Keratinocyte (primary cell): ENCODE measurements around the gene ULK4.

Source experiments
- CTCF ChIP-seq, 3 experiments: IDR thresholded peaks in 1 of 3; conservative IDR thresholded peaks in 1 of 3; optimal IDR thresholded peaks in 1 of 3; 2 replicates in 2 of 3; 3 replicates in 1 of 3; pipeline versions ENCODE3 to v1.5.1; 2011; ENCODE audit warnings: low read length in 3 of 3, mild to moderate bottlenecking in 3 of 3, moderate library complexity in 2 of 3, control low read depth in 1 of 3, inconsistent platforms in 1 of 3; ENCODE audit not compliant: insufficient read depth in 2 of 3; ENCODE audit errors: extremely low read depth in 1 of 3
- EZH2 ChIP-seq: IDR thresholded peaks from one replicate; pipeline ENCODE4 v1.6.1; 2012; ENCODE audit warnings: inconsistent platforms, mild to moderate bottlenecking, low read length, moderate library complexity

GRCh38 chr3:41955192-41955591 is 6.7 kb downstream of the ULK4 start:
- no peak for TF ChIP-seq CTCF (optimal IDR thresholded peaks at IDR 0.05 in 1 of 3, IDR thresholded peaks at IDR 0.05 in 1 of 3, conservative IDR thresholded peaks at IDR 0.05 in 1 of 3; ENCODE audit: extremely low read depth in 1 of 3, insufficient read depth in 2 of 3, low read length in 3 of 3)
- TF ChIP-seq EZH2 = no peak
